SW480 (cell line): ENCODE results near the gene SPATA2.
"Not testable (repeated sequence)": the region's sequence is repeated elsewhere in the genome, so short reads cannot be mapped to it uniquely, and the experiment has no call there.

Experiments
- DNase-seq: peaks from one replicate; pipeline ENCODE4 v3.0.0-alpha.2; 2016; ENCODE audit warnings: low spot score

Gene SPATA2

GRCh38 chr20:49904440-49905214 lies 10.7 kb downstream of the SPATA2 start:
- no peak for DNase-seq

- no peak for DNase-seq
Observed at GRCh38 chr20:49901588-49901987, 13.7 kb downstream of the SPATA2 start.

GRCh38 chr20:49899541-49900383 lies 15.6 kb downstream of the SPATA2 start:
- DNase-seq, result no peak

- DNase-seq, result no peak
Observed at GRCh38 chr20:49896204-49896603, 19.1 kb downstream of the SPATA2 start.

- not testable (repeated sequence) for DNase-seq
Observed at GRCh38 chr20:49895474-49896093, 19.7 kb downstream of the SPATA2 start.

- DNase-seq, result no peak
Observed at GRCh38 chr20:49894073-49894470, 21.3 kb downstream of the SPATA2 start.

GRCh38 chr20:49893242-49894072 lies 21.9 kb downstream of the SPATA2 start:
- DNase-seq, result no peak

- no peak for DNase-seq
Observed at GRCh38 chr20:49892817-49893216, 22.5 kb downstream of the SPATA2 start.

- no peak for DNase-seq
Observed at GRCh38 chr20:49892260-49892659, 23.1 kb downstream of the SPATA2 start.

- no peak for DNase-seq
Observed at GRCh38 chr20:49891476-49892110, 23.7 kb downstream of the SPATA2 start.

- no peak for DNase-seq
Observed at GRCh38 chr20:49890471-49891361, 24.6 kb downstream of the SPATA2 start.

GRCh38 chr20:49889935-49890333 lies 25.4 kb downstream of the SPATA2 start:
- no peak for DNase-seq

- no peak for DNase-seq
Observed at GRCh38 chr20:49889001-49889934, 26.1 kb downstream of the SPATA2 start.

- peak; percentile 79 for DNase-seq
Observed at GRCh38 chr20:49888212-49889000, 26.9 kb downstream of the SPATA2 start.

GRCh38 chr20:49887251-49888211 lies 27.8 kb downstream of the SPATA2 start:
- DNase-seq, result no peak

GRCh38 chr20:49886571-49887213 lies 28.6 kb downstream of the SPATA2 start:
- DNase-seq, result no peak
